ENCODE results near the gene TAS2R8.
"Not testable (repeated sequence)": the region's sequence is repeated elsewhere in the genome, so short reads cannot be mapped to it uniquely, and the experiment has no call there.

TAS2R8 gene

GRCh38 chr12:10807186-10807585 lies at the start of gene TAS2R8:
Gene TAS2R8, minus strand, starts transcription at chr12:10807286. Its CDS starts 306 bp downstream, at chr12:10806980.
- DNase-seq (ENCODE audit: low spot score): no peak

GRCh38 chr12:10855807-10856206 lies 48.7 kb upstream of the TAS2R8 start:
- no peak for DNase-seq (ENCODE audit: low spot score)

- DNase-seq (ENCODE audit: low spot score): no peak
Observed at GRCh38 chr12:10853776-10854175, 46.7 kb upstream of the TAS2R8 start.

GRCh38 chr12:10851243-10851858 lies 44.3 kb upstream of the TAS2R8 start:
- DNase-seq (ENCODE audit: low spot score): no peak

GRCh38 chr12:10849425-10849878 lies 42.4 kb upstream of the TAS2R8 start, which contains the start of gene PRR4:
Gene PRR4, minus strand, starts transcription at chr12:10849475. Its CDS starts 38 bp downstream, at chr12:10849437.
- no peak for DNase-seq (ENCODE audit: low spot score)

GRCh38 chr12:10847744-10848143 lies 40.7 kb upstream of the TAS2R8 start:
- peak; percentile 5 for DNase-seq (ENCODE audit: low spot score)

GRCh38 chr12:10842862-10843261 lies 35.8 kb upstream of the TAS2R8 start:
- DNase-seq (ENCODE audit: low spot score): no peak

- no peak for DNase-seq (ENCODE audit: low spot score)
Observed at GRCh38 chr12:10838461-10838860, 31.4 kb upstream of the TAS2R8 start.

GRCh38 chr12:10829994-10830393 lies 22.9 kb upstream of the TAS2R8 start:
- no peak for DNase-seq (ENCODE audit: low spot score)

- DNase-seq (ENCODE audit: low spot score): no peak
Observed at GRCh38 chr12:10826258-10826657, 19.2 kb upstream of the TAS2R8 start, which contains the start of gene TAS2R10. Gene TAS2R10, minus strand, starts transcription at chr12:10826358. Its CDS starts 89 bp downstream, at chr12:10826269.

GRCh38 chr12:10824957-10825356 lies 17.9 kb upstream of the TAS2R8 start:
- no peak for DNase-seq (ENCODE audit: low spot score)

GRCh38 chr12:10811883-10812536 lies 4.9 kb upstream of the TAS2R8 start:
- no peak for DNase-seq (ENCODE audit: low spot score)

GRCh38 chr12:10810068-10810467 lies 3.0 kb upstream of the TAS2R8 start, which contains the start of gene TAS2R9:
Gene TAS2R9, minus strand, starts transcription at chr12:10810168. Its CDS starts 93 bp downstream, at chr12:10810075.
- DNase-seq (ENCODE audit: low spot score): no peak

- DNase-seq (ENCODE audit: low spot score): no peak
Observed at GRCh38 chr12:10802587-10802986, 4.5 kb downstream of the TAS2R8 start, which contains the start of gene TAS2R7. Gene TAS2R7, minus strand, starts transcription at chr12:10802627. Its CDS starts 57 bp downstream, at chr12:10802570.

- DNase-seq (ENCODE audit: low spot score): no peak
Observed at GRCh38 chr12:10801741-10802140, 5.3 kb downstream of the TAS2R8 start.

GRCh38 chr12:10794222-10794621 lies 12.9 kb downstream of the TAS2R8 start:
- DNase-seq (ENCODE audit: low spot score): no peak

GRCh38 chr12:10791769-10792168 lies 15.3 kb downstream of the TAS2R8 start:
- not testable (repeated sequence) for DNase-seq (ENCODE audit: low spot score)

GRCh38 chr12:10783252-10783651 lies 23.8 kb downstream of the TAS2R8 start:
- no peak for DNase-seq (ENCODE audit: low spot score)

- DNase-seq (ENCODE audit: low spot score): no peak
Observed at GRCh38 chr12:10779103-10779502, 28.0 kb downstream of the TAS2R8 start.

GRCh38 chr12:10771132-10771733 lies 35.9 kb downstream of the TAS2R8 start:
- DNase-seq (ENCODE audit: low spot score): peak; percentile 37

- DNase-seq (ENCODE audit: low spot score): no peak
Observed at GRCh38 chr12:10759657-10760056, 47.4 kb downstream of the TAS2R8 start.

GRCh38 chr12:10756194-10756593 lies 50.9 kb downstream of the TAS2R8 start:
- DNase-seq (ENCODE audit: low spot score): no peak

Measured in pons (tissue), 1 donor.